Measurements from ENCODE around the gene YPEL4. TPM values are rescaled to one million over a fixed set of nuclear protein-coding genes. Genes with fewer than 3 reads are reported as not detected.
"Not testable (repeated sequence)": the region's sequence is repeated elsewhere in the genome, so short reads cannot be mapped to it uniquely, and the experiment has no call there.

YPEL4 gene, protein sequence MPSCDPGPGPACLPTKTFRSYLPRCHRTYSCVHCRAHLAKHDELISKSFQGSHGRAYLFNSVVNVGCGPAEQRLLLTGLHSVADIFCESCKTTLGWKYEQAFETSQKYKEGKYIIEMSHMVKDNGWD
- total RNA-seq (1 to 10 TPM; 1.2 to 2.3 TPM), polyA plus RNA-seq (ENCODE audit: insufficient read length in 6 of 6) (10 to 100 TPM in 1 of 6 donors, 1 to 10 TPM in 5; 5.9 to 10.1 (median 7.0) TPM)
- long read RNA-seq, donor 1: 0 reads
- long read RNA-seq, donor 2: 0 reads
- long read RNA-seq, donor 3: 0 reads
- long read RNA-seq, donor 4, partial matches to known transcripts: 0 of 1 reads
- long read RNA-seq, donor 4, other reads (novel, unspliced or antisense): 0 of 1 reads
- long read RNA-seq, donor 5: 0 reads
- long read RNA-seq, donor 6: 0 reads
- long read RNA-seq, donor 7: 0 reads
- long read RNA-seq, donor 8: 0 reads
- long read RNA-seq, donor 9: 0 reads
- long read RNA-seq, donor 10: 0 reads
- long read RNA-seq, donor 11, partial matches to known transcripts: 0 of 1 reads
- long read RNA-seq, donor 11, other reads (novel, unspliced or antisense): 0 of 1 reads
- long read RNA-seq, donor 12: 0 reads

DNA sequence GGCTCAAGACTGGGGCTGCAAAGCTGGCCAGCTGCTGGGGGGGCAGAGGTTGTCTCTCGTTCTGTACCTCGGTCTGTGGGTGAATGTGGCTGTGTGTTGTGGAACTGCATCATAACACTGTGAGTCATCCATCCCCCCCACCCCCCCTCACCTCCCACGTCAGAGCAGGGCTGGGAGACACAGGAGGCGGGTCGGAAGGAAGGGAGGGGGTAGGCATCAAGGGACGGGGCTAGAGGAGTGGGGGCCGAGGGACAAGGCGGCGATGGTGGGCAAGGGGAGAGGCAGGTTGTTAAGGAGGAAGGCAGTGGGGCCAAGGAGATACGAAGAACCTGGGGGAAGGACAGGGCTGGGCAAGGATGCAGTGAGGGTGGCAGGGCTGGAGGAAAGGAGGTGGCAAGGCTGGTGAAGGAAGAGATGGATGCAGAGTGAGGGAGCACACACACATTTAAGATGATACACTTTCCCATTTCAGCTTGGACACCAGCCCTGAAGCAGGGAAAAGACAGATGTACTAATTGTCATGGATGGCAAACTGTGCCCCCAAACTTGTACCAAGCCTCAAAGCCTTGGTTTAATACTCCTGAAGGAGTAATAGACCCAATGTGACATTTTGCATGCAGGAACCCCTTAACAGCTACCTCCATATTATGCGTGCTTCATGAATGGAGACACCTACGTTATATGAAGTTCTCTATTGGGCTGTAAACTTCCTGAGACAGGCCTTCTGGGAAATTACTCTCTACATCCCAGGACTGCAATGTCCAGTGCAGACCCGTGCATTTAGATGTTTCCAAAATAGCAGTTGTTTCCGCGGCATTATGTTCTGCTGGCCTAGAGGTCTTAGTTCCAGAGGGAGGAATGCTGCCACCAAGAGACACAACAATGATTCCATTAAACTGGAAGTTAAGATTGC is at the start of gene YPEL4:
TSS of gene YPEL4 (minus strand) at position 87 of the 913 bp plus-strand sequence. CDS start 2,805 bp downstream, outside the sequence.
- intact Hi-C loops (cut with DNase I): no loop called here
- Histone ChIP-seq H3K36me3 (no peaks in the 10 kb centered on the region), H3K4me3 (peak within 1 kb of the TSS; percentile 12 to 26), H3K9me3 (no peaks in the 10 kb centered on the region), H3K4me1 (peaks cover 17 to 54% of the 10 kb centered on the region in 2 donors), H3K27ac (no peak within 1 kb of the TSS), H3K27me3 (peaks cover 22 to 66% of the 10 kb centered on the region in 2 donors)
- ATAC-seq (peak; percentile 57), DNase-seq (peak in 1 of 4 donors; percentile 75)
- TF ChIP-seq, protein P1, sequence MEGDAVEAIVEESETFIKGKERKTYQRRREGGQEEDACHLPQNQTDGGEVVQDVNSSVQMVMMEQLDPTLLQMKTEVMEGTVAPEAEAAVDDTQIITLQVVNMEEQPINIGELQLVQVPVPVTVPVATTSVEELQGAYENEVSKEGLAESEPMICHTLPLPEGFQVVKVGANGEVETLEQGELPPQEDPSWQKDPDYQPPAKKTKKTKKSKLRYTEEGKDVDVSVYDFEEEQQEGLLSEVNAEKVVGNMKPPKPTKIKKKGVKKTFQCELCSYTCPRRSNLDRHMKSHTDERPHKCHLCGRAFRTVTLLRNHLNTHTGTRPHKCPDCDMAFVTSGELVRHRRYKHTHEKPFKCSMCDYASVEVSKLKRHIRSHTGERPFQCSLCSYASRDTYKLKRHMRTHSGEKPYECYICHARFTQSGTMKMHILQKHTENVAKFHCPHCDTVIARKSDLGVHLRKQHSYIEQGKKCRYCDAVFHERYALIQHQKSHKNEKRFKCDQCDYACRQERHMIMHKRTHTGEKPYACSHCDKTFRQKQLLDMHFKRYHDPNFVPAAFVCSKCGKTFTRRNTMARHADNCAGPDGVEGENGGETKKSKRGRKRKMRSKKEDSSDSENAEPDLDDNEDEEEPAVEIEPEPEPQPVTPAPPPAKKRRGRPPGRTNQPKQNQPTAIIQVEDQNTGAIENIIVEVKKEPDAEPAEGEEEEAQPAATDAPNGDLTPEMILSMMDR (IDR thresholded peaks at IDR 0.05): no peak

DNA sequence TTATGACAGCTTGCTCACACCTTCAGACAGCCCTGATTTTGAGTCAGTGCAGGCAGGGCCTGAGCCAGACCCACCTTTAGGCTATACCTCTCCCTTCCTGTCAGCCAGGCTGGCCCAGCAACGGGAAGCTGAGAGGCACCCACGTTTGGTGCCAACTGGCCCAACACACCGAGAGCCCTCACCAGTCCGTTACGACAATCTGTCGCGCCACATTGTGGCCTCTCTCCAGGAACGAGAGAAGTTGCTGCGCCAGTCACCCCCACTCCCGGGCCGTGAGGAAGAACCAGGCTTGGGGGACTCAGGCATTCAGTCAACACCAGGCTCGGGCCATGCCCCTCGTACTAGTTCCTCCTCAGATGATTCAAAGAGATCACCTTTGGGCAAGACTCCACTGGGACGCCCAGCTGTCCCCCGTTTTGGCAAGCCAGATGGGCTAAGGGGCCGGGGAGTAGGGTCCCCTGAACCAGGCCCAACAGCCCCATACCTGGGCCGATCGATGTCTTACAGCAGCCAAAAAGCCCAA is 49.2 kb upstream of the YPEL4 start:
- H3K9me3 ChIP-seq: no peaks in the 10 kb centered on the region
- no peak for ATAC-seq
- TF ChIP-seq, protein P1 (IDR thresholded peaks at IDR 0.05): no peak
- H3K27me3 ChIP-seq: no peaks in the 10 kb centered on the region
- intact Hi-C loops (cut with DNase I): no loop called here
- no peaks in the 10 kb centered on the region for H3K4me1 ChIP-seq
- H3K36me3 ChIP-seq: peaks cover 5 to 100% of the 10 kb centered on the region in 2 donors
- H3K4me3 ChIP-seq: no peak overlapping the region
- H3K27ac ChIP-seq: no peak overlapping the region
- DNase-seq: no peak

DNA sequence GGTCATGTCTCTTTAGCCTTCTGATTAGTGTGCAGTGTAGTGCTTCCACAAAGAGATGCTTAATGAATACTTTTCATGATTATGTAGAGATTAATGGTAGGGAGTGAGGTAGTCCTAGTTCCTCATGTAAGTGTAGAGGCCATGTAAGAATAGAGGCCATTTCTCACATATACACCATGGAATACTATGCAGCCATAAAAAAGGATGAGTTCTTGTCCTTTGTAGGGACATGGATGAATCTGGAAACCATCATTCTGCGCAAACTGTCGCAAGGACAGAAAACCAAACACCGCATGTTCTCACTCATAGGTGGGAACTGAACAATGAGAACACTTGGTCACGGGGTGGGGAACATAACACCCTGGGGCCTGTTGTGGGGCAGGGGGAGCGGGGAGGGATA is 40.8 kb upstream of the YPEL4 start:
- H3K4me1 ChIP-seq; H3K4me3 ChIP-seq; intact Hi-C loops (cut with DNase I); DNase-seq; H3K27ac ChIP-seq; H3K9me3 ChIP-seq; ATAC-seq; H3K27me3 ChIP-seq: not testable (repeated sequence)
- peaks cover 0 to 100% of the 10 kb centered on the region in 2 donors for H3K36me3 ChIP-seq

DNA sequence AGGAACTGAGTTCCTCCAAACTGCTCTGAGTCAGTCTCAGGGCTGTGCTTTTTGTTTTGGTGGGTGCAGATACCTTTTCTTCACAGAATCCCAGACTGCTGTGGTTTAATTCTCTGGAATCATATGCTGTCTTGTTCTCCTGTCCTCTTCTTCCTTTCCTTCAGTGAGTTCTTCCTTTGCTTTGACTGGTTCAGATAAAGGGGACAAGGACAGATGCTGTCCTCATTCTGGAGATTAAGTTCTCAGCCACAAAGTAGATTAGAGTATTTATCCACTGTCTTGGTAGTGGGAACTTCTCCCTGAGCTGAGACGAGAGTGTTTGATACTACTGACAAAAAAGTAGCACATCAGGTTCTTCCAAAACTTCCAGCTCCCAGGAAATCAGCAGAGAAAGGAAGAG is 31.5 kb upstream of the YPEL4 start:
- ATAC-seq (no peak), DNase-seq (no peak)
- Histone ChIP-seq H3K36me3 (peaks cover 0 to 95% of the 10 kb centered on the region in 2 donors), H3K4me3 (no peak overlapping the region), H3K27me3 (no peaks in the 10 kb centered on the region), H3K4me1 (peaks cover 0 to 10% of the 10 kb centered on the region in 2 donors), H3K9me3 (no peaks in the 10 kb centered on the region), H3K27ac (no peak overlapping the region)
- TF ChIP-seq, protein P1 (IDR thresholded peaks at IDR 0.05): no peak
- intact Hi-C loops (cut with DNase I): no loop called here

DNA sequence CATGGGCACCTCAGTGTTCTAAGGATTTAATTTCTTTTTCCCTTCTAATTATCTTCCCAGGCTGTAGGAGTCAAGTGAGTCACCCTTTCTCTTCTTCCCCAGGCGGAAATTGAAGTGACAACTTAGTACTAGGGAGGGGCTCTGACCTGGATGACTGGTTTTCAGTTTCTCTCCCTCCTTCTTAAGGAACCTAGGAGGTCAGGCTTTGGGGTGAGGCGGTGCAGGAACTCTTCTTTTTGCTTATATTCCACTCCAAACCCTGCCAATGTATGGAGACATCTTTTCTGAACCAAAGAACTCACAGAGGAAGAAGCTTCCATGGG is 30.8 kb upstream of the YPEL4 start:
- no peak for DNase-seq
- intact Hi-C loops (cut with DNase I): no loop called here
- TF ChIP-seq, protein P1 (IDR thresholded peaks at IDR 0.05): no peak
- H3K27ac ChIP-seq: no peak overlapping the region
- H3K9me3 ChIP-seq: no peaks in the 10 kb centered on the region
- H3K27me3 ChIP-seq: no peaks in the 10 kb centered on the region
- peaks cover 0 to 93% of the 10 kb centered on the region in 2 donors for H3K36me3 ChIP-seq
- H3K4me3 ChIP-seq: no peak overlapping the region
- ATAC-seq: no peak
- H3K4me1 ChIP-seq: peaks cover 0 to 15% of the 10 kb centered on the region in 2 donors

Measured in left lung (tissue), 14 donors.